GM19452 (cell line): ENCODE results near the gene CNTLN.

Experiments
- ATAC-seq: cut with Tn5 transposase; IDR thresholded peaks from one replicate; pipeline ENCODE4 v1.9.1; 2021; ENCODE audit not compliant: unreplicated experiment

Gene CNTLN, protein sequence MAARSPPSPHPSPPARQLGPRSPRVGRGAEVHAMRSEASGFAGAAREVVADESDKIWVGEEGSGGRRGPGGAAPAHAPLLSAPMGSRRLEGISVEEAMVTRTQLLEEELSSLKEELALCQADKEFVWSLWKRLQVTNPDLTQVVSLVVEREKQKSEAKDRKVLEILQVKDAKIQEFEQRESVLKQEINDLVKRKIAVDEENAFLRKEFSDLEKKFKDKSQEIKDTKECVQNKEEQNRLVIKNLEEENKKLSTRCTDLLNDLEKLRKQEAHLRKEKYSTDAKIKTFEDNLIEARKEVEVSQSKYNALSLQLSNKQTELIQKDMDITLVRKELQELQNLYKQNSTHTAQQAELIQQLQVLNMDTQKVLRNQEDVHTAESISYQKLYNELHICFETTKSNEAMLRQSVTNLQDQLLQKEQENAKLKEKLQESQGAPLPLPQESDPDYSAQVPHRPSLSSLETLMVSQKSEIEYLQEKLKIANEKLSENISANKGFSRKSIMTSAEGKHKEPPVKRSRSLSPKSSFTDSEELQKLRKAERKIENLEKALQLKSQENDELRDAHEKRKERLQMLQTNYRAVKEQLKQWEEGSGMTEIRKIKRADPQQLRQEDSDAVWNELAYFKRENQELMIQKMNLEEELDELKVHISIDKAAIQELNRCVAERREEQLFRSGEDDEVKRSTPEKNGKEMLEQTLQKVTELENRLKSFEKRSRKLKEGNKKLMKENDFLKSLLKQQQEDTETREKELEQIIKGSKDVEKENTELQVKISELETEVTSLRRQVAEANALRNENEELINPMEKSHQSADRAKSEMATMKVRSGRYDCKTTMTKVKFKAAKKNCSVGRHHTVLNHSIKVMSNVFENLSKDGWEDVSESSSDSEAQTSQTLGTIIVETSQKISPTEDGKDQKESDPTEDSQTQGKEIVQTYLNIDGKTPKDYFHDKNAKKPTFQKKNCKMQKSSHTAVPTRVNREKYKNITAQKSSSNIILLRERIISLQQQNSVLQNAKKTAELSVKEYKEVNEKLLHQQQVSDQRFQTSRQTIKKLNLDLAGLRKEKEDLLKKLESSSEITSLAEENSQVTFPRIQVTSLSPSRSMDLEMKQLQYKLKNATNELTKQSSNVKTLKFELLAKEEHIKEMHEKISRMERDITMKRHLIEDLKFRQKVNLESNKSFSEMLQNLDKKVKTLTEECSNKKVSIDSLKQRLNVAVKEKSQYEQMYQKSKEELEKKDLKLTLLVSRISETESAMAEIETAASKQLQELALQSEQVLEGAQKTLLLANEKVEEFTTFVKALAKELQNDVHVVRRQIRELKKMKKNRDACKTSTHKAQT (N-terminal part only)

DNA sequence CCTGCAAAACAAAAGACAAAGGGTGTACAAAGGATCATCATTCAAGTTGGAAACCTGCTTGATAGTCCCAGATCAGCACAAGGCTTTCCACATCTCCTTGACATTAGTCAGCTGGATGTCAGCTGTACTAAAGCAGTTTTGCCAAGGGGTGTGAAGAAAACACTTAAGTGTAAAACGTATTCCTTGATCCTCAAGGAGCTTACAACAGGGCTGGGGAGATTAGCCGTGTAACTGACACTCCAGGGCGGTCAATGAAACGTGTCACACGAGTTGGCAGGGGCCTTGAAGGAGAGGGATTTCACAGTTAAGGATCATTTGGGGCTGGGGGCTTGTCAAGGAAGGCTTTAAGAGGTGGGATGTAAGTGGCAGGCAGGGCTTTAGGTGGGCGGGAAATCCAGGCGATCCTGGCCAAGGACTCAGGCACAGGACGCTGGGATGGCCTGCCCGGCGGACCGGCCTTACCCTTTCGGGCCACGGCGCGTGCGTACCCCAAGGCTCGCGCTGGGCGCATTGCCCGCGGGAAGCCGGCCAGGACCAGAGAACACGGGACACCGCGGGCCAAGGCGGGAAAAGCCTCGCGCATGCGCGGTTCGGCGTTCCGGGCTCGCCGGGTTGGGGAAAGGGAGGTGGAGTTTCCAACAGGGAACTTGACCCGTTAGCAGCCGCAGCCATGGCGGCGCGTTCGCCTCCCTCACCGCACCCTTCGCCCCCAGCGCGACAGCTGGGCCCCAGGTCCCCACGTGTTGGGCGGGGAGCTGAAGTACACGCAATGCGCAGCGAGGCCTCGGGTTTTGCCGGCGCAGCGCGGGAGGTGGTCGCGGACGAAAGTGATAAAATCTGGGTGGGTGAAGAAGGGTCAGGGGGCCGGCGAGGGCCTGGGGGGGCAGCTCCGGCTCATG, at the start of gene CNTLN:
Gene CNTLN (plus strand): TSS at position 645 of the 899 bp plus-strand sequence. CDS start 26 bp downstream, at position 671.
- ATAC-seq, result peak; percentile 60

DNA sequence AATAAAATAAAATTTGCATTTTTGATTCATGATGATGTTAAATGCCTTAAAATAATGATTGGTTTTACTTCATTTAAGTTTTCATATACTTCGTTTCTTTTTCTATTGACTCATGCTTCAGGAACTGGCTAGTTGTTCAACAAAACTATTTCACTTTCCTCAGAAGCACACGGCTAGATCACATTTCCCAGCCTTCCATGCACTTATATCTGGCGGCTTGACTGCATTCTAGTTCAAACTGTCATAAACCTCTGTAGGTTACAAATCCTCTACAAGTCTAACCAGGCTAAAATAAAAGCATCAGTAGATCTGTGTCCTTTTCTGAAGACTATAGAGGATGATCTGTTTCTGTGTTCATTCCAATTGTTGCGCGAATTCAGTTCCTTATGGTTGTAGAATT, 46.3 kb upstream of the CNTLN start:
- no peak for ATAC-seq

GRCh38 chr9:17090041-17090440, 44.8 kb upstream of the CNTLN start:
- ATAC-seq, result no peak

- ATAC-seq, result no peak
These were observed 18.4 kb upstream of the CNTLN start for GRCh38 chr9:17116400-17116837.

DNA sequence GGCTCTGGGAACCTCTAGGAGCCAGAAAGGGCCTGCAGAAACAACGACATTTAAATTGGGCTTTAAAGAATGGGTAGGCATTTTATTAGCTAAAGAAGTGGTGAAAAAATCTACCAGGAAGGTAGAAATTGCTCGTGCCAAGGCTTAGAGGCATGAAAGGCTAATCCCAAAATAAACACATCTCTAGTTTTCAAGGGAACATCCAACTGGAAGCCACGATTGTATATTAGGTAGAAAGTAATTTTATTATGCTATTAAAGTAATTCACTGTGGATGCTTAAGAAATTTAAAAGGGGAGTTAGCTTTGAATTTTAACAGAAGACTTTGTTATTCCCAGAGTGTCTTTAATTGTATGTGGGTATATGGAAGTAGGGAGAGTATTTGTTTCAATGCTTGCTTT, 17.5 kb upstream of the CNTLN start:
- no peak for ATAC-seq

DNA sequence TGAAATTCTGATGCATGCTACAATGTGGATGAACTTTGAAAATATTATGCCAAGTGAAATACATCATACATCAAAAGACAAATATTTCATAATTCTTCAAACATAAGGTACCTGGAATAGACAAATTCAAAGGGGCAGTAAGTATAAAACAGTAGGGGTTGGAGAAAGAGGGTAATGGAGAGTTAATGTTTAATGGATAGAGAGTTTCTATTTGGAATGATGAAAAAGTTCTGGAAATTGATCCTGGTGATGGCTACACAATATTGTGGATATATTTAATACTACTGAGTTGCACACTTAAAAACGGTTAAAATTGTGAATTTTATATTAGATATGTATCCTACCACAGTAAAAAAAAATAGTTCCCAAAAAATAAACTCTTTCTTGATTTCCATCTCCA, 14.6 kb upstream of the CNTLN start:
- ATAC-seq, result no peak

DNA sequence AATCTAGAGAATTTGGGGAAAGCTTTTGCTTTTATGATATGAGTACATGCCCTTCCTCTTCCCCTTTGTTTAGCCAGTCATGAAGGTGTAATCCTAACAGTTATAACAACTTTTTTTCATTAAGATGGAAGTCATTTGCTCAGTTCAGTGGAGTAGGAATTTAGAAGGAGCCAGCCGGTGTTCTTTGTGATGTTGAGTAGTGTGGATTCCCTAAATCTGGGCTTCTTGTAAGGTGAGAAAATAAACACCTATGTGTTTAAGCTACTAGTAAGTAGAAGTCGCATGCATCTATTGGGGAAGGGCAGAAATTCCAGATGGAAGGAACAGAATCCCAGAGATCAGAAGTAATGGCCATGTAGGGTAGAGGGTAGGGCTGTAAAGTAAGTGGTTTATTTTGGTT, 13.6 kb upstream of the CNTLN start:
- no peak for ATAC-seq

GRCh38 chr9:17130291-17130690, 4.5 kb upstream of the CNTLN start:
- ATAC-seq, result no peak

DNA sequence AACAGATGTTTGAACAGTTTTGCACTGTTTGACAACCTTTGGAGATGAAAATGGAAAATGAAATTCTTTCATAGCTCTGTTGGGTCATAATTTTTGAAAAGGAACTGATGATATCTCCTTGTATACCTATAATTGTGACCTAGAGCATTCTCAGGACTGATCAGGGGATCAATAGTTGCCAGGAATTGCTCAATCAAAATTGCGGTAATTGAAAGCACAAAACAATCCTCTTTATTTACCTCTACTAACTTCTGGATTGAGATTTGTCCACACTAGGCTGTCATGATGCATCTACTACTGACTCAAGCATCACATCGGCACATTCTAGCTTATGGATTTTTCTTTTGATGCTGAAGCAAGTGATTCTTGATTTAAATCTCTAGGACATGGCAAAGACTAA, 4.1 kb upstream of the CNTLN start:
- ATAC-seq, result no peak

DNA sequence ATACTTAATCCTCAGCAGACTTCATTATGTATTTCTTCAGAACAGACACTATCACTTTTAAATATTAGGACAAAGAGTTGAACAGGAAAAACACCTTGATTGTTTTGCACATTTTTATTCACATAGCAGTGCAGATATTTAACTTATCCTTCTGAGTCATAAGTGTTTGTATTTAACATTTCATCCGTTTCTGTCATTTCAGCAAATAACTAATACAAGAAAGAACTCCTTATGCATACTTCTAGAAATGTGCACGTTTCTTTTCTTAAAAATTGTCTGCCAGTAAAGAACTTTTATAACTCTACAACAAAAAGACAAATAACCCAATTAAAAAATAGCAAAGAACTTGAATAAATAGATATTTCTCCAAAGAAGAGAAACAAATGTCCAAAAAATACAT, 3.3 kb upstream of the CNTLN start:
- ATAC-seq, result no peak

DNA sequence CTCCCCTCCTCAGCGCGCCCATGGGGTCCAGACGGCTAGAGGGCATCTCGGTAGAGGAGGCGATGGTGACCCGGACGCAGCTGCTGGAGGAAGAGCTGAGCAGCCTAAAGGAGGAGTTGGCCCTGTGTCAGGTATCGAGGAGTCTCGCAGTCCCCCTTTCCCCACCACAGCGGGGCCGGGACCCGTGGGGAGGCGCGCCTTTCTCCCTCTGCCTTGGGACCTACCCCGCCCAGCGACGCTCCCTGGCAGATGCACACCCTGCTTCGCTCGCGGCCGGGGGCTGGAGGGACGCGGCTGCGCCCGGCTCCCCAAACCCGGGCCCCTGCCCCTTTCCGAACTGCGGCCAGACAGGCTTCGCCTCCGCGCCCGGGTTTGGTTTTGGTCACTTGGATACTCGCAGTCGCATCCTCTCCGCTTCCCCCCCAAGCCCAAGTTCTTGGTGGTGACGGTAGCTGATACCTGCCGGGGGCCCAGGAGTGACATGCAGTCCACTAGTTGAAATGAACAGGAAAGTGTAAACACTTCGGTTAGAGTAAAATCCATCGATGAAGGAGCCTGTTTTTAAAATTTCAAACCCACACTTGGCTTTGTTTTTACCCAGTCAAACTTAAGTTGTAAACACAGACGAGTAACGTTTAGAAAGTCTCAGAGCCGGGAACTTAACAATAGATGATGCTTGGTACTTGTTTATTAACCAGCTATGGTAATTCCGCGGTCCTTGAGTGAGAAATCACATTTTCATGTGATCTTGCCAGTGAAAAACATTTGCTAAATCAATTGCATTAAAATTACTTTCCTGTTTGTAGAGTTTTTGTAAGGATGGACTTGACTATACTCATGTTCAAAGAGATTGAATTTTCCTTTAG, 688 bp downstream of the CNTLN start:
- peak; percentile 53 for ATAC-seq

GRCh38 chr9:17137566-17137965, 2.7 kb downstream of the CNTLN start:
- ATAC-seq, result no peak

DNA sequence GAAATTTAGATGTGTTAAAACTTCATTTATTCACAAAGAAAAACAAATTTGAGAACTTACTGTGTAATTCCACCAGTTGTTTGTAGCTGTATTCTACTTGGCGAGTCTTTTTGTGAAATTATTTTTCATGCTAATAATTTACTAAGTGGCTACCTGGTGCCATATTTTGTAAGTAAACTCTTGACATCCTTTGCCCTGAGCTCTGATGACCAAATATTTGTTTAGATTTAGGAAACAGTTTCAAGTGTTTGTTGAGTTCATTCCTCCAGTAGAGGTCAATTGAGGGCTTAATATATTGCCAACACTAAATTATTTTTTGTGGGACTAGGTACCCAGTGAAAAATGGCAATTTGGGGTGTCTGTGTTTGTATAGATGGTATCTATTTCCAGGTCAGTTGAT, 3.7 kb downstream of the CNTLN start:
- no peak for ATAC-seq

- ATAC-seq, result no peak
These were observed 5.6 kb downstream of the CNTLN start for GRCh38 chr9:17140418-17140817.

- ATAC-seq, result no peak
These were observed 13.5 kb downstream of the CNTLN start for GRCh38 chr9:17148324-17148723.

DNA sequence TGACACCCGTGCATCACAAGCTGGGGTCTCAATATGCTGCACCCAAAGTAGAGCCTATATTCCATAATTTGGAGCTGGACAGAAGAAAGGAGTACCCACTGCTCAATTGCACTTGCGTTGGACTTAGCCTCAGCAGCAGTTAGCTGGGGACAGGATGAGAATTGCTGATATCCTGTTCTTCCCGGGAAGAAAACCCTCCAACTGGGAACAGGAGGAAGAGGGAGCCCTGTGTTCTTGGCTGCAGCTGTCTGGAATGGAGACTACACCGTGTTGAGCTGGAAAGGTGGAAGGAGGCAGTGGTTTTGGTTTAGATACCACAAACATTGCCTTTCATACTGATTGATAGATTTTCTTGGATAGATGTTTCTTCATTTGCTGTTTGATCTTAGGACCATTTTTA, 24.6 kb downstream of the CNTLN start:
- no peak for ATAC-seq

DNA sequence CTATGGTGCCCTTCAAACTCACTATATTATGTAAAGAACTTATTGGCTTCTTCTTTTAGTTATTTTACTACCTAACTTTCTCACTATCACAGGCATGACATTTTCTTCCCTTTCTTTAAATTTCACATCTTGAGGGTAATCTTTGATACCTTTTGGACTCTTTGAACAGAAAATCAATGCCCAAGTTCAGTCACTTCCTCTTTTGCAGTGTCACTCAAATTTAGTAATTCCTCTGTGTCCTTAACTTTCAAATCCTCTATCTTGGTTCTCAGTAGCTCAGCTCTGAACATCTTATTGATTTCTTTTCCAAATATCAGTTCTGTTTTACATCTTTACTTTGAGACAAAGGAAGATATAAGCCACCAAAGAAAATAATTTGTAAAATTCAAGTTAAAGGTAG, 25.5 kb downstream of the CNTLN start:
- ATAC-seq, result no peak

- no peak for ATAC-seq
These were observed 30.9 kb downstream of the CNTLN start for GRCh38 chr9:17165764-17166163.

DNA sequence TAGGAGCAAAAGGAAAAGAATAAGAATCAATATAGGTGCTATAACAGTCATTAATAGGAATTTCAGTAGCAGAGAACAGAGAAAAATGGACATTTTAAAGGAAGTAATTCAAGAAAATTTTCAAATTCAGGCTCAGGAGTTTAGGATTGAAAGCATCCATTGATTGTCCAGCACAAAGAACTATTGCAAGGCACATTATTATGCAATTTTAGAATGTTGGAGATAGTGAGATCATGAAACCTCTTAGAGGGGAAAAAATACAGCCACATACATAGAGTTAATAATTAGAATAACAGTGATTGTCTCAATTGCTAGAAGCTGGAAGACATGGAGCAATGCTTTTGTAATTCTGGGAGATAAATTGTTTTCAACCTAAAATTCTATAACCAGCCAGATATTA, 31.5 kb downstream of the CNTLN start:
- no peak for ATAC-seq
